Right renal pelvis (tissue), 4 donors: ENCODE results near the gene PXYLP1. TPM values are rescaled to one million over a fixed set of nuclear protein-coding genes. Genes with fewer than 3 reads are reported as not detected.

Source experiments
- DNase-seq, 4 donors: peaks; one replicate each; pipeline ENCODE4 v3.0.0-alpha.2; 2013; ENCODE audit warnings: low read depth in 4 of 4, low spot score in 3 of 4, missing footprints in 1 of 4
- polyA plus RNA-seq, 4 donors: library from polyadenylated mRNA; unstranded; fragments of 120-200 nt; gene quantifications; one replicate each; pipeline ENCODE4 v1.2.1, GENCODE V29; 2013; ENCODE audit not compliant: insufficient read length in 4 of 4

The PXYLP1 gene
- polyA plus RNA-seq, 4 donors: 36.0 to 45.1 (median 42.0) TPM

DNA sequence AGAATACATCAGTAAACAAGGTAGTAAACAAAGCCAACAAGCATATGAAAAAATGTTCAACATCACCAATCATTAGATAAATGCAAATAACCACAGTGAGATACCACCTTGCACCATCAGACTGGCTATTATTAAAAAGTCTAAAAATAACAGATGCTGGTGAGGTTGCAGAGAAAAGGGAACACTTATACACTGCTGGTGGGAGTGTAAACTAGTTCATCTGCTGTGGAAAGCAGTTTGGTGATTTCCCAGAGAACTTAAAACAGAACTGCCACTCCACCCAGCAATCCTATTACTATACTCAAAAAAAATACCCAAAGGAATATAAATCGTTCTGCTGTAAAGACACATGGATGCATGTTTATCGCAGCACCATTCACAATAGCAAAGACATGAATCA is 106.4 kb downstream of the PXYLP1 start:
- DNase-seq: no peak

DNA sequence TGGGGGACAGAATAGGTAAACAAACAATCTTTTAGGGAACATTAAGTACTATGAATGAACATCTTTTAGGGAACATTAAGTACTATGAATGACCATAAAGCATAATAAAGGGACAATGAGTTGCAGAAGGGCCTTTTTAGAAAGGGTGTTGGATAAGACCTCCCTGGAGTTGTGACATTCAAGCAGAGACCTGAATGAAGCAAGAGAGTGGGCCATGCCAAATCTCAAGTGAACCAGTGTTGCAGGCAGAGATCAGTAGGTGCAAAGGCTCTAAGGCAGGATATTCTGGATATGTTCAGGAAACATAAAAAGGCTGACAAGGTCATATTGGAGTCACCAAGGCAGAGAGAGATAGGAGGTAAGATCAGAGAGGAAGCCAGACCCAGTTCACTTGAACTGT is 107.3 kb downstream of the PXYLP1 start:
- no peak for DNase-seq

DNA sequence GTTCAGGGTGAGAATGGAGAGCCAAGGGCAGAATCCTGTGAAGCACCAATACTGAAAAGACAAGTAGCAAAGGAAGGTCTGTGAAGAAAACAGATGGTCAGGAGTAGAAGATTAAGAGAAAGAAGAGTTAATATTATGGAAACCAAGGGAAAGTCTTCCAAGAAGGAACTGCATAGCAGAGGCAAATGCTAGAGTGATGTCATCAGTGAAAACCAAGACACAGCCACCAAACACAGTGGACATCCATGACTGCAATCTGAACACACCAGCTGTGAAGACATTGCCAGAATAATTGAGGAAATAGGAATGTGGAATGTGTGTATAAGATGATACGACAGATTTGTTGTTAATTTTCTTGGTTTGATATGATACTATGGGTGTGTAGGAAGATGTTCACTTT is 109.9 kb downstream of the PXYLP1 start:
- no peak for DNase-seq

DNA sequence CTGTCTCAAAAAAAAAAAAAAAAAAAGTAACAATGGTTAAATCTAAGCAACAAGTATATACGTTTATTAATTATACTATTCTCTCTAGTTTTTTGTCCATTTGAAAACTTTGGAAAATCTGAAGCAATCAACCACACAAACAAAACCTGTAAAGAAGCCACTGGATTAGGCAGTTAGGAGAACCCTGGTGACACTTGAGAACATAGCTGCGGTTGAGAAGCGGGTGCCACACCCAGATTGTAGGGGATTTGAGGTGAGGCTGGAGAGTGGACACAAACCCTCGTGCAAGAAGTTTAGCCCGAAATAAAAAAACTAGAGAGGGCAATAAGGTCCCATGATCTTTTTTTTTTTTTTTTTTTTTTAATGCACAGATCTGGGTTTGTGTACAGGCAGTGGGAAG is 110.8 kb downstream of the PXYLP1 start:
- no peak for DNase-seq

DNA sequence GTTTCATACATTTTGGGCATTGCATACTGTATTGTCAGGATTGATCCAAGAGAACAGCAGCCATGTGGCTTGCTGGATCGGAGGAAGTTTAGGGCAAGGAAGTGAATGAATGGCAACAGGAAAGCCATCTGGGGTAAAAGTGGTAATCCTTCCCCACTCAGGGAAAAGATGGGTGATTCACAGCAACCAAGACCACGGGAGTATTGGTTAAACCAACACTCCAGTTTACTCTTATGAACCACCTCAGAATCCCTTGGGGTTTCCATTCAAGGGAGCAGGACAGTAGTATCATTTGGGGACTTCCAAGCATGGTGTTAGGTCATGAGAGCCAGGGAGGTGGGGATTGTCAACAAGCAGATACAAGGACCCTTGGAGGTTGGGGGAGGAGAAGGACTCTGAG is 111.5 kb downstream of the PXYLP1 start:
- DNase-seq: no peak

DNA sequence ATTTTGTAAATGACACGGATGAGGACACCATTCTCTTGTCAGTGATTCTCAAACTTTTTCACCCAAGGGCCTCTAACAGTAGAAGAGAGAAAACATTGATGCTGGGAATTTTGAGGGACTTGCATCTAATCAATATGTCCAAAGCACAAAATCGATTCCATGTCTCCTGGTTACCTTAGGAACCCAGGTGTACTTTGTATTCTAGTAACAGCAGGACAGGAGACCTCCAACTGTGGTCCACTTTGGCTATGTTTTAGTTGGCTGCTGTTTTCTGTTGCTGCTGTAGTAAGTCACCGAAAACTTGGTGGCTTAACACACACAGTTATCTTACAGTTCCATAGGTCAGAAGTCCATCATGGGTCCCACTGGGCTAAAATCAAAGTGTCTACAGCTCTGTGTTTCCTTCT is 112.2 kb downstream of the PXYLP1 start:
- DNase-seq: no peak

Other genes starting within 250 kb of the PXYLP1 start
- gene SPSB4, start 180.5 kb upstream of the PXYLP1 start, polyA plus RNA-seq: 10 to 100 TPM; 16.1 to 20.2 (median 17.2) TPM
- gene ZBTB38, start 136.7 kb downstream of the PXYLP1 start, polyA plus RNA-seq: 10 to 100 TPM; 49.7 to 63.0 (median 59.4) TPM